Activated CD4-positive, alpha-beta memory T cell treated with anti-CD3 and anti-CD28 coated beads, Interleukin-2, amount 10 ng/mL, durations not matched to agents 7 days and 5 days (primary cell): ENCODE results near the gene TMPRSS4. TPM values are rescaled to one million over a fixed set of nuclear protein-coding genes. Genes with fewer than 3 reads are reported as not detected.

ENCODE experiments used
- CTCF ChIA-PET: fragments of 350-600 bp; sonication (Branson Sonifier 250); formaldehyde crosslinking; loops from one replicate; lab custom pipeline; 2021; ENCODE audit warnings: antibody characterized with exemption, inconsistent platforms; lab: Charles Lee
- POLR2A ChIA-PET: fragments of 350-600 bp; sonication (Branson Sonifier 250); formaldehyde crosslinking; loops from one replicate; lab custom pipeline; 2021; ENCODE audit warnings: antibody characterized with exemption; lab: Charles Lee
- DNase-seq: peaks from one replicate; pipeline ENCODE4 v3.0.0-alpha.2; 2020
- H3K27ac Mint-ChIP-seq: one replicate; pipeline ENCODE4 v1.8.0; 2021; ENCODE audit warnings: mild to moderate bottlenecking, mixed read lengths
- H3K27me3 Mint-ChIP-seq: one replicate; pipeline ENCODE4 v1.8.0; 2021; ENCODE audit warnings: mixed read lengths
- H3K36me3 Mint-ChIP-seq: one replicate; pipeline ENCODE4 v1.8.0; 2021; ENCODE audit warnings: low read depth, mixed read lengths
- H3K4me1 Mint-ChIP-seq: one replicate; pipeline ENCODE4 v1.8.0; 2021; ENCODE audit warnings: mixed read lengths
- H3K4me3 Mint-ChIP-seq: one replicate; pipeline ENCODE4 v1.8.0; 2021; ENCODE audit warnings: mild to moderate bottlenecking, mixed read lengths
- H3K9me3 Mint-ChIP-seq: one replicate; pipeline ENCODE4 v1.8.0; 2021; ENCODE audit warnings: mixed read lengths
- total RNA-seq, 2 experiments: library from RNA; stranded (reverse); gene quantifications; one replicate each; pipeline ENCODE4 v1.2.3, GENCODE V29; 2021

TMPRSS4 gene
- total RNA-seq, 2 experiments from 2014 or later, result 0.05 TPM; not detected in 1

- H3K4me1 Mint-ChIP-seq, result peaks cover 11% of the 10 kb centered on the region
- ChIA-PET CTCF (interaction anchor here (0.5 to 1.0 kb wide), 2 partner anchors 27 to 354 kb away, joined by 3 read pairs; no protein-coding TSS in a partner anchor), POLR2A (no interaction called here)
- peaks cover 5% of the 10 kb centered on the region for H3K27me3 Mint-ChIP-seq
- no peaks in the 10 kb centered on the region for H3K9me3 Mint-ChIP-seq
- DNase-seq, result no peak
- no peak overlapping the region for H3K27ac Mint-ChIP-seq
- H3K36me3 Mint-ChIP-seq, result no peaks in the 10 kb centered on the region
- H3K4me3 Mint-ChIP-seq, result no peak overlapping the region
These were observed 7.8 kb upstream of the TMPRSS4 start for GRCh38 chr11:118068945-118069612.

GRCh38 chr11:118071416-118072030, 5.4 kb upstream of the TMPRSS4 start:
- Mint-ChIP-seq H3K36me3 (no peaks in the 10 kb centered on the region), H3K27me3 (peaks cover 5% of the 10 kb centered on the region)
- POLR2A ChIA-PET, result interaction anchor here (0.6 to 1.5 kb wide), 2 partner anchors 12 to 152 kb away, joined by 3 to 4 read pairs; no protein-coding TSS in a partner anchor

GRCh38 chr11:118073554-118073953, 3.3 kb upstream of the TMPRSS4 start:
- H3K36me3 Mint-ChIP-seq, result no peaks in the 10 kb centered on the region
- peaks cover 4% of the 10 kb centered on the region for H3K4me1 Mint-ChIP-seq
- no peak overlapping the region for H3K27ac Mint-ChIP-seq
- H3K9me3 Mint-ChIP-seq, result no peaks in the 10 kb centered on the region
- H3K4me3 Mint-ChIP-seq, result no peak overlapping the region
- H3K27me3 Mint-ChIP-seq, result peaks cover 10% of the 10 kb centered on the region
- ChIA-PET POLR2A (no interaction called here), CTCF (no interaction called here)
- DNase-seq, result no peak

More at GRCh38 chr11:118071416-118072030, 5.4 kb upstream of the TMPRSS4 start:
- Mint-ChIP-seq H3K27ac (no peak overlapping the region), H3K4me3 (no peak overlapping the region), H3K9me3 (no peaks in the 10 kb centered on the region), H3K4me1 (peaks cover under 1% of the 10 kb centered on the region)
- CTCF ChIA-PET, result interaction anchor here (0.9 to 1.5 kb wide), 3 partner anchors 19 to 264 kb away, joined by 3 to 5 read pairs (median 4); no protein-coding TSS in a partner anchor
- no peak for DNase-seq

- H3K27ac Mint-ChIP-seq, result no peak overlapping the region
- CTCF ChIA-PET, result interaction anchor here (1.0 kb wide), 1 partner anchor 79 kb away, joined by 3 read pairs; the partner anchor contains the start of gene SCN4B
- DNase-seq, result no peak
- H3K4me1 Mint-ChIP-seq, result peaks cover 5% of the 10 kb centered on the region
- H3K9me3 Mint-ChIP-seq, result no peaks in the 10 kb centered on the region
- POLR2A ChIA-PET, result no interaction called here
- no peak overlapping the region for H3K4me3 Mint-ChIP-seq
- peaks cover 10% of the 10 kb centered on the region for H3K27me3 Mint-ChIP-seq
- no peaks in the 10 kb centered on the region for H3K36me3 Mint-ChIP-seq
These were observed 2.7 kb upstream of the TMPRSS4 start for GRCh38 chr11:118074091-118074685.

GRCh38 chr11:118074785-118075184, 2.1 kb upstream of the TMPRSS4 start:
- ChIA-PET POLR2A (no interaction called here), CTCF (interaction anchor here (1.0 kb wide), 1 partner anchor 78 kb away, joined by 3 read pairs; the partner anchor contains the start of gene SCN4B)
- Mint-ChIP-seq H3K4me3 (no peak overlapping the region), H3K9me3 (no peaks in the 10 kb centered on the region), H3K4me1 (peaks cover 6% of the 10 kb centered on the region), H3K36me3 (no peaks in the 10 kb centered on the region), H3K27ac (no peak overlapping the region), H3K27me3 (peaks cover 10% of the 10 kb centered on the region)
- no peak for DNase-seq

GRCh38 chr11:118078911-118079411, 2.1 kb downstream of the TMPRSS4 start:
- H3K9me3 Mint-ChIP-seq, result no peaks in the 10 kb centered on the region
- no peak overlapping the region for H3K4me3 Mint-ChIP-seq
- ChIA-PET CTCF (interaction anchor here (0.6 to 1.3 kb wide), 3 partner anchors 93 to 472 kb away, joined by 3 read pairs; no protein-coding TSS in a partner anchor), POLR2A (no interaction called here)
- no peak for DNase-seq
- H3K36me3 Mint-ChIP-seq, result no peaks in the 10 kb centered on the region
- no peak overlapping the region for H3K27ac Mint-ChIP-seq
- H3K27me3 Mint-ChIP-seq, result peaks cover 8% of the 10 kb centered on the region
- peaks cover 6% of the 10 kb centered on the region for H3K4me1 Mint-ChIP-seq

GRCh38 chr11:118079491-118079890, 2.6 kb downstream of the TMPRSS4 start:
- H3K4me3 Mint-ChIP-seq, result no peak overlapping the region
- CTCF ChIA-PET, result interaction anchor here (0.7 to 1.3 kb wide), 2 partner anchors 92 to 271 kb away, joined by 3 read pairs; no protein-coding TSS in a partner anchor
- peaks cover 10% of the 10 kb centered on the region for H3K27me3 Mint-ChIP-seq
- POLR2A ChIA-PET, result no interaction called here
- H3K36me3 Mint-ChIP-seq, result no peaks in the 10 kb centered on the region
- H3K9me3 Mint-ChIP-seq, result no peaks in the 10 kb centered on the region
- no peak overlapping the region for H3K27ac Mint-ChIP-seq
- no peak for DNase-seq
- peaks cover 6% of the 10 kb centered on the region for H3K4me1 Mint-ChIP-seq

GRCh38 chr11:118080296-118080695, 3.4 kb downstream of the TMPRSS4 start:
- CTCF ChIA-PET, result no interaction called here
- POLR2A ChIA-PET, result no interaction called here
- Mint-ChIP-seq H3K4me1 (peaks cover 6% of the 10 kb centered on the region), H3K36me3 (no peaks in the 10 kb centered on the region), H3K9me3 (no peaks in the 10 kb centered on the region), H3K27me3 (peaks cover 10% of the 10 kb centered on the region), H3K27ac (no peak overlapping the region), H3K4me3 (no peak overlapping the region)
- DNase-seq, result no peak

- Mint-ChIP-seq H3K27me3 (peaks cover 10% of the 10 kb centered on the region), H3K9me3 (peaks cover 7% of the 10 kb centered on the region), H3K27ac (no peak overlapping the region), H3K4me1 (peaks cover 6% of the 10 kb centered on the region), H3K4me3 (no peak overlapping the region), H3K36me3 (peaks cover 3% of the 10 kb centered on the region)
- no peak for DNase-seq
- POLR2A ChIA-PET, result no interaction called here
- CTCF ChIA-PET, result no interaction called here
These were observed 4.5 kb downstream of the TMPRSS4 start for GRCh38 chr11:118081241-118081958.

GRCh38 chr11:118082880-118083552, 6.1 kb downstream of the TMPRSS4 start:
- H3K36me3 Mint-ChIP-seq, result peaks cover 12% of the 10 kb centered on the region
- CTCF ChIA-PET, result interaction anchor here (0.9 kb wide), 1 partner anchor 266 kb away, joined by 3 read pairs; no protein-coding TSS in a partner anchor
- peaks cover 2% of the 10 kb centered on the region for H3K4me1 Mint-ChIP-seq
- H3K27me3 Mint-ChIP-seq, result peaks cover 11% of the 10 kb centered on the region
- no peak overlapping the region for H3K27ac Mint-ChIP-seq
- POLR2A ChIA-PET, result no interaction called here
- H3K4me3 Mint-ChIP-seq, result no peak overlapping the region
- H3K9me3 Mint-ChIP-seq, result peaks cover 21% of the 10 kb centered on the region
- DNase-seq, result no peak

GRCh38 chr11:118084247-118084646, 7.4 kb downstream of the TMPRSS4 start:
- CTCF ChIA-PET, result no interaction called here
- peaks cover 10% of the 10 kb centered on the region for H3K27me3 Mint-ChIP-seq
- peaks cover 31% of the 10 kb centered on the region for H3K9me3 Mint-ChIP-seq
- no peak overlapping the region for H3K4me3 Mint-ChIP-seq
- peaks cover 16% of the 10 kb centered on the region for H3K36me3 Mint-ChIP-seq
- H3K27ac Mint-ChIP-seq, result no peak overlapping the region
- POLR2A ChIA-PET, result no interaction called here
- H3K4me1 Mint-ChIP-seq, result peaks cover under 1% of the 10 kb centered on the region
- DNase-seq, result no peak

GRCh38 chr11:118084656-118085055, 7.8 kb downstream of the TMPRSS4 start:
- Mint-ChIP-seq H3K27me3 (peaks cover 10% of the 10 kb centered on the region), H3K4me3 (no peak overlapping the region), H3K27ac (no peak overlapping the region), H3K9me3 (peaks cover 34% of the 10 kb centered on the region), H3K4me1 (no peaks in the 10 kb centered on the region), H3K36me3 (peaks cover 16% of the 10 kb centered on the region)
- no peak for DNase-seq
- CTCF ChIA-PET, result no interaction called here
- POLR2A ChIA-PET, result no interaction called here
